ENCODE data around the gene TRIO. TPM values are rescaled to one million over a fixed set of nuclear protein-coding genes. Genes with fewer than 3 reads are reported as not detected.

The TRIO gene
- polyA plus RNA-seq, 1 experiment = 176 TPM

DNA sequence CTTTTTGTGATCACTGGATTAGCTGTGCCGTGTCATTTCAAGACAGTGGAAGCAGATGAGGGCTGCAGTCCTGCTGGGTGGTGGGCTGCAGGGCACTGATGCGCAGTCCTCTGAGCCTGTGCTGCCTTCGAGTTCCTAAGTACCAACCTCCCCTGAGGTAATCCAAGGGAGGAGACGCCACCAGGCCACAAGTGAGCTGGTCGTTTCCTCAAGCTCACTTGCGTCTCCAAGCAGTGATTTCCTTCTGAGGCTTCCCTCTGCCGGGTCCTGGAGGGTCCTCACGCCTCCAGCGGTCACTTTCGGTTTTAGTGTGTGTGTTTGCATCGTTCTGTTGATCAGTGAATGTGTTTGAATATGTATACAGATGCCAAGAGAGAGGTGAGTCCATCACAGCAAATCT is 115.7 kb downstream of the TRIO start:
- CTCF ChIA-PET = interaction anchor here (0.6 to 3.2 kb wide), 2 partner anchors 12 to 47 kb away, joined by 4 to 10 read pairs; no protein-coding TSS in a partner anchor
- H3K4me3 ChIP-seq (ENCODE audit: low read depth, low read length) = no peak overlapping the region
- DNase-seq (ENCODE audit: low read depth) = no peak
- H3K36me3 ChIP-seq (ENCODE audit: control insufficient read depth, insufficient read depth, low read length) = no peaks in the 10 kb centered on the region; the same call in 1 of the 2 replicates
- POLR2A ChIA-PET = no interaction called here
- TF ChIP-seq, protein P1, sequence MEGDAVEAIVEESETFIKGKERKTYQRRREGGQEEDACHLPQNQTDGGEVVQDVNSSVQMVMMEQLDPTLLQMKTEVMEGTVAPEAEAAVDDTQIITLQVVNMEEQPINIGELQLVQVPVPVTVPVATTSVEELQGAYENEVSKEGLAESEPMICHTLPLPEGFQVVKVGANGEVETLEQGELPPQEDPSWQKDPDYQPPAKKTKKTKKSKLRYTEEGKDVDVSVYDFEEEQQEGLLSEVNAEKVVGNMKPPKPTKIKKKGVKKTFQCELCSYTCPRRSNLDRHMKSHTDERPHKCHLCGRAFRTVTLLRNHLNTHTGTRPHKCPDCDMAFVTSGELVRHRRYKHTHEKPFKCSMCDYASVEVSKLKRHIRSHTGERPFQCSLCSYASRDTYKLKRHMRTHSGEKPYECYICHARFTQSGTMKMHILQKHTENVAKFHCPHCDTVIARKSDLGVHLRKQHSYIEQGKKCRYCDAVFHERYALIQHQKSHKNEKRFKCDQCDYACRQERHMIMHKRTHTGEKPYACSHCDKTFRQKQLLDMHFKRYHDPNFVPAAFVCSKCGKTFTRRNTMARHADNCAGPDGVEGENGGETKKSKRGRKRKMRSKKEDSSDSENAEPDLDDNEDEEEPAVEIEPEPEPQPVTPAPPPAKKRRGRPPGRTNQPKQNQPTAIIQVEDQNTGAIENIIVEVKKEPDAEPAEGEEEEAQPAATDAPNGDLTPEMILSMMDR (IDR thresholded peaks at IDR 0.05; ENCODE audit: insufficient read depth, low read depth, low read length) = no peak
- no peaks in the 10 kb centered on the region for H3K27me3 ChIP-seq (ENCODE audit: control insufficient read depth, insufficient read depth, low read length)

DNA sequence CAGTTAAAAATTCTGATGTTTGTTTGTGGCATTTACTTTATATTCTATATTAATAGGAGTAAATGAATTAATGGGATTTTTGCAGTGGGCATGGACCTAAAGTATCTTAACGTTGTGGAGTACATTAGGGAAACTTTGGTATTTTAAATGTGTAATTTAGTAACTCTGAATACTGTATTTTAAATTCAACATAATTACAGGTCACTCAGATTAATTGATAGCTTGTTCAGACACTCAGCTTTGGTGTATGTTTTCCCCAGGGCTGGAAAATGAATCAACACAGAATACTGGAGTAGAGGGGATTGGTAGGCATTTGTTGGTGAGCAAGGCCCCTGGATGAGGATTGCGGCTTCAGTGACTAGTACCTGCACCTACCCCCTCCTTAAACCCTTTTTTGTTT is 117.5 kb downstream of the TRIO start:
- ChIA-PET CTCF (interaction anchor here (0.9 to 3.2 kb wide), 3 partner anchors 10 to 23 kb away, joined by 3 to 10 read pairs (median 8); no protein-coding TSS in a partner anchor), POLR2A (no interaction called here)
- no peak for DNase-seq (ENCODE audit: low read depth)
- Histone ChIP-seq H3K4me3 (ENCODE audit: low read depth, low read length) (no peak overlapping the region), H3K27me3 (ENCODE audit: control insufficient read depth, insufficient read depth, low read length) (no peaks in the 10 kb centered on the region), H3K36me3 (ENCODE audit: control insufficient read depth, insufficient read depth, low read length) (no peaks in the 10 kb centered on the region; the same call in 1 of the 2 replicates)
- TF ChIP-seq, protein P1 (IDR thresholded peaks at IDR 0.05; ENCODE audit: insufficient read depth, low read depth, low read length) = no peak

DNA sequence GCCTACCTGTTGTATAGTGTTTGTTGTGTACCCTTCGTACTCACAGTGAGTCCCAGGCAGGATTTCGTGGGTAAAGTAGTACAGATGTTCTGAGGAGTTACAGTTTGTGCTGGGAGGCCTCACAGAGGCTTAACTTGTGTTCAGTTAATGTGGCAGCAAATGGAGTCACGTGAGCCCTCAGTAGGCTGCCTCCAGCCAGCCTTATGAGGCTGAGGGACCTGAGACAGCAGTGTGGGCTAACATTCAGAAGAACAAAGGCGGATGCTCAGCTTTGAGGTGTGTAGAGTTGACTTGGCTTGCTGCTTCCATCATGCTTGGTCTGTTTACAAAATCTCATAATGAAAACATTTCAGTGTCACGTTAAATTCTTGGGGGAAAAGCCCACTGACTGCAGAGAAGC is 118.1 kb downstream of the TRIO start:
- no peaks in the 10 kb centered on the region for H3K27me3 ChIP-seq (ENCODE audit: control insufficient read depth, insufficient read depth, low read length)
- H3K4me3 ChIP-seq (ENCODE audit: low read depth, low read length) = no peak overlapping the region
- ChIA-PET POLR2A (no interaction called here), CTCF (interaction anchor here (2.4 to 3.2 kb wide), 2 partner anchors 9 to 11 kb away, joined by 8 to 10 read pairs; no protein-coding TSS in a partner anchor)
- no peaks in the 10 kb centered on the region; the same call in 1 of the 2 replicates for H3K36me3 ChIP-seq (ENCODE audit: control insufficient read depth, insufficient read depth, low read length)
- no peak for DNase-seq (ENCODE audit: low read depth)
- TF ChIP-seq, protein P1 (IDR thresholded peaks at IDR 0.05; ENCODE audit: insufficient read depth, low read depth, low read length) = no peak

DNA sequence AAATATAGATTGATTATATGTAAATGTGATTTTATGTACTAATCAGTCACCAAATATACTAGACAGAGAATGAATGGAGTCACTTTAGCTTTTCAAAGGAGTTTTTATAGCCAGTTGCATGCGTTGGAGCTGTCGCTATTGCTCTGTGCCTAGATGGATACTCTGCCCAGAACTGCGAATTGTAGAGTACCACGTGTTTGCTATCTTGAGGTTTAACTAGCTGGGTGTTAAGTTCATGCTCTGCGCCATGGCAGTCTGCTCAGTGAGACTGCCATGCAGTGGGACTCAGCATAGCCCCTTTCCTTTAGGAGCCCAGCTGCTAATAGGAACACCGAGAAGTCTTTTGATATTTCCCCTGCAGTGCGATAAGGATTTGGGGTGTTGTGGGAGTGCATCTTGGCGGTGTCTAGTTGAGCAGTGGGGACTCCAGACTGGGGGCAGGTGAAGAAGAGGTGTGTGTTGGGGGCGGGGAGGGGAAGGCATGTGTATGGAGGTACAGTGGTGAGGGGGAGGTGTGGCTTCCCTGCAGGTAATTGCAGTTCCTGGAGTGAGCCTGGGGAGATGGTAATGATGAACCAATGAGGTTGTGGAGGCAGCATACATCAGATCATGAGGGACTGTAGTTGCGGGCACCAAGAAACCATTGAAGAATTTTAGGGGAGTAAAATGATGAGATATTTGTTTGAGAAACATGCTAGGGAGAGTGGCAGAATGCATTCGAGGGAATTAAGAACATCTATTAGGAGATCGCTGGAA is 118.9 kb downstream of the TRIO start:
- DNase-seq (ENCODE audit: low read depth) = no peak
- TF ChIP-seq, protein P1 (IDR thresholded peaks at IDR 0.05; ENCODE audit: insufficient read depth, low read depth, low read length) = no peak
- Histone ChIP-seq H3K4me3 (ENCODE audit: low read depth, low read length) (no peak overlapping the region), H3K27me3 (ENCODE audit: control insufficient read depth, insufficient read depth, low read length) (no peaks in the 10 kb centered on the region), H3K36me3 (ENCODE audit: control insufficient read depth, insufficient read depth, low read length) (no peaks in the 10 kb centered on the region; the same call in 1 of the 2 replicates)
- ChIA-PET POLR2A (no interaction called here), CTCF (interaction anchor here (2.4 kb wide), 1 partner anchor 12 kb away, joined by 8 read pairs; no protein-coding TSS in a partner anchor)

DNA sequence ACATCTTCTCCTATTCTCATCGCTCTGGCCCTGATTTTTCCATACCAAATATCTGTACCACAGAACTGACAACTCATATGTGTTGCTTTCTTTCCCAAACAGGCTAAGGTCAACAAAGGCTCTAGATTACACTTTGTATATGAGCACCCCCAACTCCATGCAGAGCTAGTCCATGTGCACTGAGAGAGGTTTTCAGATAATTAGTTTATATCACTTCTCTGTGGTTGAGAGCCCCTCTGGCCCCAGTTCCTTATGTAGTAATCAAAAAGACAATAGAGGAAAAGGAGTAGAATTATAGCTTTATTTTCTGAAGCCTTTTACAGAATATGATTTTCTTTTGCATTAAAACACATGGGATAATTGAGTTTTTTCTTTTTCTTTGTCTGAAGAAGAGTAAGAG is 120.0 kb downstream of the TRIO start:
- ChIA-PET POLR2A (no interaction called here), CTCF (no interaction called here)
- Histone ChIP-seq H3K36me3 (ENCODE audit: control insufficient read depth, insufficient read depth, low read length) (no peaks in the 10 kb centered on the region; the same call in 1 of the 2 replicates), H3K4me3 (ENCODE audit: low read depth, low read length) (no peak overlapping the region), H3K27me3 (ENCODE audit: control insufficient read depth, insufficient read depth, low read length) (no peaks in the 10 kb centered on the region)
- DNase-seq (ENCODE audit: low read depth) = no peak
- TF ChIP-seq, protein P1 (IDR thresholded peaks at IDR 0.05; ENCODE audit: insufficient read depth, low read depth, low read length) = no peak

All from BJ (cell line).